HG02610 (cell line): Measurements from ENCODE around the gene BOK.
"Not testable (repeated sequence)": the region's sequence is repeated elsewhere in the genome, so short reads cannot be mapped to it uniquely, and the experiment has no call there.

ENCODE experiments used
- ATAC-seq: cut with Tn5 transposase; IDR thresholded peaks from one replicate; pipeline ENCODE4 v1.9.1; 2021; ENCODE audit warnings: mild to moderate bottlenecking, moderate library complexity; ENCODE audit not compliant: unreplicated experiment

BOK gene

GRCh38 chr2:241555711-241556110 is 2.8 kb upstream of the BOK start:
- no peak for ATAC-seq

GRCh38 chr2:241556746-241557145 is 1.8 kb upstream of the BOK start:
- ATAC-seq = no peak

GRCh38 chr2:241559323-241560161 is 997 bp downstream of the BOK start:
- ATAC-seq = no peak

- ATAC-seq = no peak
Measured at GRCh38 chr2:241560162-241560882, 1.8 kb downstream of the BOK start.

GRCh38 chr2:241560883-241561474 is 2.4 kb downstream of the BOK start:
- ATAC-seq = no peak

- no peak for ATAC-seq
Measured at GRCh38 chr2:241561832-241562231, 3.3 kb downstream of the BOK start.

- no peak for ATAC-seq
Measured at GRCh38 chr2:241562269-241562891, 3.8 kb downstream of the BOK start.

GRCh38 chr2:241563031-241563507 is 4.5 kb downstream of the BOK start:
- no peak for ATAC-seq

GRCh38 chr2:241563571-241563980 is 5.0 kb downstream of the BOK start:
- ATAC-seq = no peak

- no peak for ATAC-seq
Measured at GRCh38 chr2:241563981-241564595, 5.5 kb downstream of the BOK start.

GRCh38 chr2:241564596-241565410 is 6.3 kb downstream of the BOK start:
- ATAC-seq = no peak

- ATAC-seq = no peak
Measured at GRCh38 chr2:241565411-241565810, 6.9 kb downstream of the BOK start.

GRCh38 chr2:241566021-241566420 is 7.5 kb downstream of the BOK start:
- ATAC-seq = not testable (repeated sequence)

GRCh38 chr2:241566468-241566867 is 7.9 kb downstream of the BOK start:
- no peak for ATAC-seq

- ATAC-seq = not testable (repeated sequence)
Measured at GRCh38 chr2:241567266-241567665, 8.7 kb downstream of the BOK start.

GRCh38 chr2:241567776-241568175 is 9.2 kb downstream of the BOK start:
- no peak for ATAC-seq

GRCh38 chr2:241568726-241569125 is 10.2 kb downstream of the BOK start:
- no peak for ATAC-seq

- ATAC-seq = no peak
Measured at GRCh38 chr2:241569831-241570281, 11.3 kb downstream of the BOK start.

- no peak for ATAC-seq
Measured at GRCh38 chr2:241570961-241571581, 12.5 kb downstream of the BOK start.
